ENCODE data around the gene ROR1.

- no peak for TF ChIP-seq RAD21 (IDR thresholded peaks at IDR 0.05; ENCODE audit: low read depth)
- TF ChIP-seq EZH2 (IDR thresholded peaks at IDR 0.05), result no peak
- TF ChIP-seq ZNF274 (IDR thresholded peaks at IDR 0.05; ENCODE audit: low read depth, low read length), result no peak
- TF ChIP-seq ATF3 (IDR thresholded peaks at IDR 0.05), result no peak
- no peak for TF ChIP-seq ZFX (IDR thresholded peaks at IDR 0.05)
- TF ChIP-seq POLR2A (IDR thresholded peaks at IDR 0.05; ENCODE audit: borderline replicate concordance, extremely low read depth, insufficient read depth, insufficient read length), result no peak
- TF ChIP-seq CTCF (IDR thresholded peaks at IDR 0.05 in 2 of 3, conservative IDR thresholded peaks at IDR 0.05 in 1 of 3; ENCODE audit: borderline replicate concordance in 1 of 3, insufficient read depth in 1 of 3, low read depth in 2 of 3, low read length in 2 of 3), result no peak
- TF ChIP-seq JUND (IDR thresholded peaks at IDR 0.05), result no peak
- TF ChIP-seq CEBPB (IDR thresholded peaks at IDR 0.05; ENCODE audit: low read depth), result no peak
- no peak for TF ChIP-seq MAX (IDR thresholded peaks at IDR 0.05)
- TF ChIP-seq EGR1 (IDR thresholded peaks at IDR 0.05; ENCODE audit: low read depth), result no peak
- no peak for TF ChIP-seq SIN3A (IDR thresholded peaks at IDR 0.05; ENCODE audit: low read depth)
- no peak for TF ChIP-seq ZBTB33 (IDR thresholded peaks at IDR 0.05; ENCODE audit: extremely low read depth, insufficient replicate concordance, low read length)
- TF ChIP-seq POLR2AphosphoS5 (IDR thresholded peaks at IDR 0.05; ENCODE audit: low read depth, low read length), result no peak
Measured at GRCh38 chr1:63877021-63877767, 103.4 kb downstream of the ROR1 start.

All from HCT116 (cell line).